GM18858 (cell line): ENCODE measurements around the gene ADH1C.

Experiments used
- ATAC-seq: cut with Tn5 transposase; IDR thresholded peaks from one replicate; pipeline ENCODE4 v1.9.1; 2021; ENCODE audit not compliant: unreplicated experiment

The ADH1C gene

DNA sequence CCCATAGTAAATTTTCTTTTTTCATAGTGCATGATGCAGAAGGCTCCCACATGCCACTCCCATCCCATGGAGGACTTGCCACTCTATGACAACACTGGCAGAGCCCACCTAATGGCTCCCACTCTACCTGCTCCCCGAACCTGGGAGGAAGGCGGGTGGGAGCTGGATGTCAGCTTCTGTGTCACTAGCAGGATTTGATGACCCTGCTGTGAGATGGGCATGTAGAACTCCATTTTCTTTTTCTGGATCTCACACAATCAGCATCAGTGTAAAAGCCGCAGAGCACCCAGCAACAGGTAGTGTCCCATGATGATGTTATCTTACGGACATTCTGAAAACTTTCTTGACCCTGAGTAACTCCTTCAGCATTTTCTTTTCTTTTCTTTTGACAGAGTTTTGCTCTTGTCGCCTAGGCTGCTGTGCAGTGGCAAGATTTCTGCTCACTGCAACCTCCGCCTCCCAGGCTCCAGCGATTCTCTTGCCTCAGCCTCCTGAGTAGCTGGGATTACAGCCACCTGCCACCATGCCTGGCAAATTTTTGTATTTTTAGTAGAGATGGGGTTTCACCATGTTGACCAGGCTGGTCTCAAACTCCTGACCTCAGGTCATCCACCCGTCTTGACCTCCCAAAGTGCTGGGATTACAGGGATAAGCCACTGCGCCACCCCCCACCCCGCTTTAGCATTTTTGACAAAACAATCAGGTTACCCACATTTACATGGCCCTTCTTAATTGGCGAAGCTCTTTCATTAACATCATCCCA lies 46.7 kb downstream of the ADH1C start:
- no peak for ATAC-seq

DNA sequence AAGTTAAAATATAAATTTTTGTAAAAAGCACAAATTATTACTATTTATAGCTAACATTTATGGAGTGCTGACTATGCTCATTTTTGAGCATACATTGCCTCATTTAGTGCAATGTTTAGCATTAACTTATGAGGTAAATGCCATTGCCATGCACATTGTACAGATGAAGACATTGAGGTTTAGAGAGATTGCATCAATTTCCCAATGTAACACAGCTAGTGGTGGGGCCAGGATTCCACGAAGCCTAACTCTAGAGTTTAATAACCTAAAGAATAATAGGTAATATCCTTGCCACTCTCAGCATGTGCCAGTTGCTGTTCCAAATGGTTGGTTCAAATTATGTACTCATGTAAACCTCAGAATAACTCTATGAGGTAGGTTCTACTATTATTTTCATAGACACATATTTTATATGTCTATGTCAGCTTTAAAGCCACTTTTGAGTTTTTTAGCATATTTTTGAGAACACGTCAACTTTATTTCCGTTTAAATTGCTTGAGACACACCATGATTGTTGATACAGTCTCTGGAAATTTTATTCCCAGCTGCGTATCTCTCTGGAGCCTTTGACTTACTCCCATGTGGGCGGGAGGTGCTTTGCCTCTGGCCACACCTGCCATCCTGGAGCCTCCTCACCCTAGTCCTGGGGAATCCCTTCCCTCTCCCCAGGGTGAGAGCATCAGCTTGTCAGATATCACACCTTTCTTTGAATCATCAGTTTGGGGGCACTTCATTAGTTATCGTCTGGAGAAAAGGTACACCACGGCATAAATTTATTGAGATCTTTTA lies 51.0 kb downstream of the ADH1C start:
- ATAC-seq, result no peak

DNA sequence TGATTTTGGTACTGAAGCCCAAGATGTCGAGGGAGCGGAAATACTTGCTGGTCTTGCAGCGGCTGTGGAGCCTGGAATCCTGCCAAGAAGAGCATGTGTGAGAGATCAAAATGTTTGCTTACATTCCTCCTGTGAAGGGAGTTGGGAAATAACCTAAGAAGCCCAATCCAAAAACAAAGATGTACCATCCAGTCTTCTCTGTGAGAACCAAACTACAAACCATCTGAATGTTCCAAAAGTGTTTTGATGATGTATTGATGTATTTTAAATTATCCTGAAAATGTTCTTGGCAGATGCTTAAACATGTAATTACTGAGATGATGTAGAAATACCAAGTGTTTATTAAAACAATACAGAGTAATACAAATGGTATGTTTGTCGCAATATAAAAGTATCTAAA lies 51.6 kb downstream of the ADH1C start:
- no peak for ATAC-seq

DNA sequence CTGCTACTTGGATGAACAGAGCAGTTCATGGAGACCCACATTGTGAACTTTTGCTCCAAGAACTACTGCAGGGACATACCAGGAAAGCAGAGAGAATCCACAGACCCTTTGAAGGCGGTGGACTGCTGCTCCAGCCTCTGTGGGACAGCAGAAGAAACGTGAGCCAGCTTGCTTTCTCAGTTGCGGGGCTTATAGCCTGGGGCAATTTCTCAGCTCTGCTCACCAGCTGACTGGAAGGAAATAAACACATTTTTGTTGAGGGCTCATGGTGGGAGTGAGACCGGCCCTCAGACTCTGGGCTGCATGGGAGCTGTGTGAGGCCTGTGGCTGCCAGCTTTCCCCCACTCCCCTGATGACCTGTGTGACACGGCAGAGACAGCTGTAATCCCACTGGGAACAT lies 59.2 kb downstream of the ADH1C start:
- no peak for ATAC-seq

DNA sequence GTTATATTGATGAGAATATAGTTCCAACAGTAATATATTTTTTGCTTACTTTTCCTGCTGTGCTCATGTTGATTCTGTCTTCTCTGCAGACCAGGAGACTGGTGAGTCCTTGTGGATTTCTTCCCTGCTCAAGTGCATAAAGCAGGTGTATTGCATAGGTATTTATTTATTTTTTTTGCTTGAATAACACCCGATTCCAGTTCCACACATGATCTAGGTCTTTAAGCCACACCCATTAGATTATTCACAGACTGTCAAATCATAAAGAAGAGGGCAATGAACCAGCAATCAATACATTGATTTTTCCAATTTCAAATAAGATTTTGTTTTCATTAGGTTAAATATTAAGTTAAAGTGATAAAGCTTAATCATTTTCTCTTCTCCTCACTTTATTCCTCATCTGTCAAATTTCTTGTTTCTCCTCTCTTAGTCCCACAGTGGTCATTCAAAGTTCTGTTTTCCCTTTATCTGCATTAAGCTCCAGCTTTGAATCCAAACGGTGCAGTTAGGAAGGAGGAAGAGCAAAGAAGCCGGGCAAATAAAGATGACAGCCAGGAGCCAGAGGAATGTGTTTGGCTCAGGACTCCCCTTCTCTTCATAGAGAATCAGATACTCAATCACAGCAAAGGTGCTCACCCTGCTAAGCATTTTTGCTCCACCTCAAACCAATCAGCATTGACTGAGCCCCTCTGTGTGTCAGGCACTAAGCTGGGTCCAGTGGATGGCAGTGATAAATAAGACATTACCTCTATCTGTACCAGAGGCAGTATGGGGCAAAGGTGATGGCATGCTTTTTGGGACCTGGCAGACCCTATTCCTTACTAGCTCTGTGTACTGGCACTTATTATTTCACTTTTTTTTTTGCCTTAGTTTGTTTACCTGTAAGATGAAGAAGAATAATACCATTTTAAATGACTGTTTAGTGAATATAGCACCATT lies 61.4 kb downstream of the ADH1C start, which contains the start of gene ADH1A:
Gene ADH1A (minus strand): TSS at position 138 of the 939 bp plus-strand sequence. CDS start 71 bp downstream, at position 67.
- ATAC-seq, result no peak
